ENCODE results near the gene CSTPP1.

DNA sequence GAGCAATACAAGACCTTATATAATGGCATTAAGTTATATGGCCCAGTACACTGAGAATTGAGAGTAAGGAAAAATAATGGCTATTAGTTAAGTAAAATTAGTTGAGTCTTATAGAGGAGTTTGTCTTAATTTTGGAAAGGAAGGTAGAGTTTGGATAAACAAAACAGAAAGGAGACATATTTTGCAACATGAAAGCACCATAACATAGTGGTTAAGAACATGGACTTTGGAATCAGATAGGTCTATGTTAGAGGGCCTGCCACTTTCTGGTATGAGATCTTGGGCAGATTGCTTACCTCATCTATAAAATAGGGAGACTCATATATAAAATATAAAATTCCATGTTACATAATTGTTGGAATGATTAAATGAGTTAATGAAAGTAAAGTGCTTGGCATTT, 68.9 kb downstream of the CSTPP1 start:
- TF ChIP-seq YY1 (IDR thresholded peaks at IDR 0.05; ENCODE audit: insufficient read depth, insufficient read length): no peak
- no peak for TF ChIP-seq SUZ12 (IDR thresholded peaks at IDR 0.05; ENCODE audit: extremely low read depth, insufficient read depth, insufficient read length)
- TF ChIP-seq ZNF274 (IDR thresholded peaks at IDR 0.05; ENCODE audit: low read depth, low read length): no peak
